GM21786 (cell line): ENCODE results near the gene RBM39.
"Not testable (repeated sequence)": the region's sequence is repeated elsewhere in the genome, so short reads cannot be mapped to it uniquely, and the experiment has no call there.

Experiments
- ATAC-seq: cut with Tn5 transposase; IDR thresholded peaks from one replicate; pipeline ENCODE4 v1.9.1; 2021; ENCODE audit not compliant: unreplicated experiment

The RBM39 gene

DNA sequence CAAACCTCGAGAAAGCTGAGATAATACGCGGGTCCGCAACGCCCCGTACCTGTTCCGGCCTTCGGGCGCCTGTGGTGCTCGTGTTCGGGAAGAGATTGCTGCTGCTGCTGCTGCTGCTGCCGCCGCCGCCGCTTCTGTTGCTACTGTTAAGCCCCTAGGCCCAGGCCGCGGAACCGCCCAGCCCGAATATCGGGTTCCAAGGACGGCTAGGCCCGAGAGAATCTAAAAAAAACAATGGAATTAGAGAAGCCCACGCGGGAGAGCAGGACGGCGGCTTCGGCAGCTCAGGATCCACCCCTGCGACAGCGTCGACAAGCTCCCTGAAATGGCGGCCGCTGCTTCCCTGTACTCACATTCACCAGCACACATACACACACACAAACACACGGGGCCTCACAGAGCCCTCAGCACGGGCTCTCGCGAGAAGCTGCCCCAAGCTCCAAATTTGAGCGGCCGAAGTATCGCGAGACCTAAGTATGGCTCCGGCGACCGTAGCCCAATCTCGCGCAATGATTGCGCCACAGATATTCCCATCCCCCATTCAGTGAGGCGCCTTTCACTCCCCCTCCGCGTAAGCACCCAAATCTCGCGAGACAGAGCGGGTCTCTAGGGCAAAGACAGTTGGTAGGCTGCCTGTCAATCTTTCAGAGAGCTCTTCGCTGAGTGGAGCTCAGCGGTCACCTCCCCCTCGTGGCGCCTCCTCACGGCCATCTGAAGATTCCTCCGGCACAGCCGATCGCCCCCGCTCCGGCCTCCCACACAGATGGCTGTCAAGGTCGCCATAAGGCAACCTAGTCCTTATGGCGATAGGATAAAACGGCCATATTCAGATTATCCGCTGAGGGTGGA, at the start of gene RBM39:
Gene RBM39, minus strand, starts transcription at position 369 of the 849 bp plus-strand sequence. CDS start 1,386 bp downstream, outside the sequence.
- peak; percentile 79 for ATAC-seq

DNA sequence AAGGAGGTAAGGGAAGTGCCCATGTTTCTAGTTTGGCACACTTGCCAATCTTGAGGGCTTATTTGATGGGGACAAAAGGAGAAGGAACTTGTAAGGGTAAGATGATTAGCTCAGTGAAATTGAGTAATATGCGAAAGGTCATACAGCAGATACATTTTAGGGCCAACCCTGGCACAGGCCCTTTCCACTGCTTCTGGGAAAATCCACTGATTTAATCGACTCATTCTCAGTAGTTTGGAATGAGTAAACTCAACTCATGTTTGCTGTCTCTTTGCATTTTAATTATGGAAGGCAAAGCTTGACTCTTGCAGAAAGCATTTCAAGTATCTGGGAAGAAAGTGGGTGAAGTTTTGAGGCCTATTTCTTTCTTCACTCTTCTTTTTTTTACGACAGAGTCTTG, 49.8 kb upstream of the RBM39 start:
- no peak for ATAC-seq

DNA sequence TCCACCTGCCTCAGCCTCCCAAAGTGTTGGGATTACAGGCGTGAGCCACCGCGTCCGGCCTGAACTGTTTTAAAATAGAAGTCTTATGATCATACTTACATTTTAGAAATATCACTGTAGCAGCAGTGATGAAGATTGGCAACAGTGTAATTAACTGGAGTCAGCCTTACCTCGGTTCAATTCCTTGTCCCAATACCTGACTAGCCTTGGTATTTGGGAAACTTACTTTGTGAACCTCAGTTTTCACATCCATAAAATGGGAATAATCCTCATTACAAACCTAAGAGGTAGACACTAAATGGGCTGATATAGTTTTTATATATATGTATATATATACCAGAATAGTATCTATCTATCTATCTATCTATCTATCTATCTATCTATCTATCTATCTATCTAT, 49.0 kb upstream of the RBM39 start:
- no peak for ATAC-seq

DNA sequence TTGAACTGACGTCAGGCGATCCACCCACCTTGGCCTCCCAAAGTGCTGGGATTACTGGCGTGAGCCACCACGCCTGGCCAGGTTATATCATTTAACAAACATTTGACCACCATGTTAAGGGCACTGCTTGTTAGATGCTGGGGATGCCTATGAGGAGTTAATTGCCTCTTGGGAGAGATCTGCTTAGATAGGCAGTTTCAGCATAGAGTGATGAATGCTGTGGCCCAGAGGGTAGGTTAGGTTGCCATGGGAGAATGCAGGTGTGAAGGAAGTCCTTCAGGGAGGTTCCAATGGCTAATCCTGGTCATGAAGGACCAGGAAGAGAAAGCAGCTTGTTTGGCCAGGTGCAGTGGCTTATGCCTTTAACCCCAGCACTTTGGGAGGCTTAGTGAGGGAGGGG, 46.7 kb upstream of the RBM39 start:
- ATAC-seq, result no peak

DNA sequence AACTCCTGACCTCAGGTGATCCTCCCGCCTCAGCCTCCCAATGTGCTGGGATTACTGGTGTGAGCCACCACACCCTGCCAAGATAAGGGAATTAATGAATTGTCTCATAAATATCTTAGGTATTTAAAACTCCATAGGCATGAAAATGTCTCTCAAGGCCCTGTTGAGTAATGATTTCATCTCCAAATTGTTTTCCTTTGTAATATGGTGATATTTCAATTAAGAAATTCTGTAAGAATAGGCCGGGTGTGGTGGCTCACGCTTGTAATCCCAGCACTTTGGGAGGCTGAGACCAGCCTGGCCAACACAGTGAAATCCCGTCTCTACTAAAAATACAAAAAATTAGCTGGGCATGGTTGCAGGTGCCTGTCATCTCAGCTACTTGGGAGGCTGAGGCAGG, 43.5 kb upstream of the RBM39 start:
- not testable (repeated sequence) for ATAC-seq

DNA sequence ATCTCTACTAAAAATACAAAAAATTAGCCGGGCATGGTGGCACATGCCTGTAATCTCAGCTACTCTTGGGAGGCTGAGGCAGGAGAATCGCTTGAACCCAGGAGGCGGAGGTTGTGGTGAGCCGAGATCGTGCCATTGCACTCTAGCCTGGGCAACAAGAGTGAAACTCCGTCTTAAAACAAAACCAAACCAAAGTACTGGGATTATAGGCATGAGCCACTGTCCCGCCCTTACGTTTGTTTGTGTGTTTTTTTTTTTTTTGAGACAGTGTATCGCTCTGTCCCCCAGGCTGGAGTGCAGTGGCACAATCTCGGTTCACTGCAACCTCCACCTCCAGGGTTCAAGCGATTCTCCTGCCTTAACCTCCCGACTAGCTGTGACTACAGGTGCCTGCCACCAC, 41.8 kb upstream of the RBM39 start:
- not testable (repeated sequence) for ATAC-seq

- ATAC-seq, result no peak
These were observed 34.5 kb upstream of the RBM39 start for GRCh38 chr20:35776513-35777101.

DNA sequence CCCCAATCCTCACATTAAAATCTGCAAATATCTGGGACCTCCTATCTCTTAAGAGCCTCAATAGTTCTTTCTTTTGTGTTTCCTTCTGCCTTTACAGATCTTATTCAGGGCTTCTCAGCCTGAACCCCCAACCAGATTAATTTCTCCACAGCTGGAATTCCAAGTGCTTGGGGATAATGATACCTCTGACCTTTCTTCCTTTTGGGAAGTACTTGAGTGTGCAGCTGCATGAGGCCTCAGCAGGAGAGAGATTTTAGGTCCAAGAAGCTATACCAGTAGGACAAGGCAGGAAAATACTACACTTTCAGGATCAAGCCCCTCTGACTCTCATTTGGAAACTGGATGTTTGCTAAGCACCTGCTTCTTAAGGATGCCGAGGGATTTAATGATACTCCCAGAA, 32.3 kb upstream of the RBM39 start:
- no peak for ATAC-seq

- ATAC-seq, result no peak
These were observed 31.2 kb upstream of the RBM39 start for GRCh38 chr20:35773154-35773751.

DNA sequence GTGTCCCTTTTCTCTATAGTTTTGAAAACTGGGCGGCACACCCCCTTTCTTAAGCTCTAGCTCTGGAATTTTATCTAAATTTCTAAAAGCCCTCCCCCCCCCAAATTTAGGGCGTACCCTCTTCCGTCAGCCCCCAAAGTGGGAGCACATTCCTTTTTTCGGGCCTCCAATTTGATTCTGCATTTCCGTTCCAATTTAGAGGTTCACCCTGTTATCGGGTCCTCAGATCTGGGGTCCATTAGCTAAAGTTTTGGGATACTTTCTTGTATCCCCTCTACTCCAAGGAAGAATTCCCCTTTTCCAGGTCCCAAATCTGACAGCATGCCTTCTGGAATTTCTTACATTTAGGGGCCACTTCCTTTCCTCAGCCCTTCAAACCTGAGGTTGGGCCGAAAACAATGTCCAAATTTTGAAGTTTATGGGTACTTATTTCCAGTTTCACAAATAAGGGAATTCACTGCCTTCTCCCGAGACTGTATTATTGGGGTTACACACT, 30.6 kb upstream of the RBM39 start:
- ATAC-seq, result no peak

GRCh38 chr20:35771689-35772562, 29.9 kb upstream of the RBM39 start, which contains the start of gene PHF20:
TSS of gene PHF20 (plus strand) at chr20:35772015. CDS start at chr20:35801523, 29,508 bp downstream.
- peak; percentile 72 for ATAC-seq

DNA sequence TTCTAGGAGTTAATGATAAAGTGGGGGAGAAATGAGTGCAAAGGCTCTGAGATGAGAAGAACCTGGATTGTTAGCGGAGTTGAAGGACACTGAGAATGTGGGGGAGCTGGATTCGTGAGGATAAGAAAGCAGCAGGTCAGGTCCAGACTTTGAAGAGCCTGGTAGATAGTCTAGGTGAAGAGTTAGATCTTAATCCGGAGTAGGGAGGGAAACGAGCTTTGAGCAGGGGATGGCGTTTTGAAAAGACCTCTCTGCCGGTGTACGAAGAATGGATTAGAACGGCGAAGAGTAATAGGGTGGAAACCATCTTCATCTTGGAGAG, 29.3 kb upstream of the RBM39 start:
- no peak for ATAC-seq

GRCh38 chr20:35768731-35769664, 26.9 kb upstream of the RBM39 start:
- ATAC-seq, result no peak

GRCh38 chr20:35767683-35768481, 25.8 kb upstream of the RBM39 start:
- peak; percentile 52 for ATAC-seq

DNA sequence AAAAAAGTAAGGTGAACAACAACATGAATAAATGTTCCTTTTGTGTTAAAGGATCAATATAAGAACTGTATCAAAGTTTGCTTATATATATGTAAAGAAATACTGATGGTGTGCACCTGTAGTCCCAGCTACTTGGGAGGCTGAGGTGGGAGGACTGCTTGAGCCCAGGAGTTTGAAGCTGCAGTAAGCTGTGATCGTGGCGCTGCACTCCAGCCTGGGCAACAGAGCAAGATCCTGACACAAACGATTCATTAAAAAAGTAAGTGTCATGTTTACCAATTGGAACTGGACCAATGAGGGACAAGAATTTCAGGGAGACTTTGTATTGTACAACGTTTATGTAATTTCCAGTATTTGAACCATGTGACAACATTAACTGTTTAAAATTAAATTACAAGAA, 24.8 kb upstream of the RBM39 start:
- ATAC-seq, result no peak

- not testable (repeated sequence) for ATAC-seq
These were observed 22.9 kb upstream of the RBM39 start for GRCh38 chr20:35764936-35765335.

- no peak for ATAC-seq
These were observed 20.4 kb upstream of the RBM39 start for GRCh38 chr20:35762461-35762860.

GRCh38 chr20:35761548-35761947, 19.5 kb upstream of the RBM39 start:
- not testable (repeated sequence) for ATAC-seq

DNA sequence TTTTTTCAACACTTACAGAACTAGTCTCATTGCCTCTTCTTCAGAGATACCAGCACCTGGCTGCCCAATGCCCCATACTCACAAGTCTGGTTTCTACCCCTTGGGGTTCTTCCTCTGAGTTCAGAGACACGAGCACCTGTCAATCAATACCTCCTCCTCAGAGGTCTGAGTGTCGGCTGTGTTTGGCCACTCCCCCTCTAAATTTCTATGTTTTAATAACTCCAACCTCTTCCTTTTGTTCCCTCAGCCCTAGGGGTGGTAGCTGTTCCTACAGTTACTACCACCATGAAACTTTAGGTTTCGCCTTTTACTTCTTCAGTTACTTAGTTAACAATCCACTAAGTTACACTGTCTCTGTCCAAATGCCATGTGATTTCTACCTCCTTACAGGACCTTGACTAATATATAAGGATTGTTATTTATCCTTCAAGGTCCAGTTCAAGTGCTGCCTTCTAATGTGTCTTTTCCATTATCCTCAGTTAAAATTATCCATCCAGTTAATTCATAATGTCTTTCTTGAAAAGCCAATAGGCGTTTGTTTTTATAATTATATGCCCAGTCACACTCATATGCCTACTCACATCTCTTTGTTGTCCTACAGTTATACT, 15.1 kb upstream of the RBM39 start:
- ATAC-seq, result no peak
